ENCODE measurements around the gene MRPL45. TPM values are rescaled to one million over a fixed set of nuclear protein-coding genes. Genes with fewer than 3 reads are reported as not detected.

MRPL45 gene
- total RNA-seq, 1 experiment from 2014 or later = 81.3 TPM

- Histone ChIP-seq H3K36me3 (replicated peaks; ENCODE audit: control insufficient read depth, insufficient read depth, low read length) (no peaks in the 10 kb centered on the region), H3K4me3 (ENCODE audit: insufficient read depth, low read depth, low read length) (no peak overlapping the region), H3K27me3 (ENCODE audit: control insufficient read depth, insufficient read depth, low read length) (no peaks in the 10 kb centered on the region)
- no peak for DNase-seq
Measured at GRCh38 chr17:38332735-38333134, 35.8 kb downstream of the MRPL45 start.

- DNase-seq = peak; percentile 97
- Histone ChIP-seq H3K4me3 (ENCODE audit: insufficient read depth, low read depth, low read length) (no peak overlapping the region), H3K27me3 (ENCODE audit: control insufficient read depth, insufficient read depth, low read length) (no peaks in the 10 kb centered on the region), H3K36me3 (replicated peaks; ENCODE audit: control insufficient read depth, insufficient read depth, low read length) (no peaks in the 10 kb centered on the region)
Measured at GRCh38 chr17:38333635-38334295, 36.8 kb downstream of the MRPL45 start.

- H3K27me3 ChIP-seq (ENCODE audit: control insufficient read depth, insufficient read depth, low read length) = no peaks in the 10 kb centered on the region
- DNase-seq = no peak
- H3K36me3 ChIP-seq (replicated peaks; ENCODE audit: control insufficient read depth, insufficient read depth, low read length) = no peaks in the 10 kb centered on the region
- H3K4me3 ChIP-seq (ENCODE audit: insufficient read depth, low read depth, low read length) = no peak overlapping the region
Measured at GRCh38 chr17:38334480-38335364, 37.8 kb downstream of the MRPL45 start.

- H3K36me3 ChIP-seq (replicated peaks; ENCODE audit: control insufficient read depth, insufficient read depth, low read length) = no peaks in the 10 kb centered on the region
Measured at GRCh38 chr17:38336838-38337237, 39.9 kb downstream of the MRPL45 start.

GRCh38 chr17:38338053-38338452, 41.1 kb downstream of the MRPL45 start:
- no peak for DNase-seq
- H3K27me3 ChIP-seq (ENCODE audit: control insufficient read depth, insufficient read depth, low read length) = no peaks in the 10 kb centered on the region
- H3K4me3 ChIP-seq (ENCODE audit: insufficient read depth, low read depth, low read length) = no peak overlapping the region
- no peaks in the 10 kb centered on the region for H3K36me3 ChIP-seq (replicated peaks; ENCODE audit: control insufficient read depth, insufficient read depth, low read length)

More at GRCh38 chr17:38336838-38337237, 39.9 kb downstream of the MRPL45 start:
- Histone ChIP-seq H3K4me3 (ENCODE audit: insufficient read depth, low read depth, low read length) (no peak overlapping the region), H3K27me3 (ENCODE audit: control insufficient read depth, insufficient read depth, low read length) (no peaks in the 10 kb centered on the region)
- no peak for DNase-seq

GRCh38 chr17:38338535-38338934, 41.6 kb downstream of the MRPL45 start:
- DNase-seq = no peak
- Histone ChIP-seq H3K27me3 (ENCODE audit: control insufficient read depth, insufficient read depth, low read length) (no peaks in the 10 kb centered on the region), H3K36me3 (replicated peaks; ENCODE audit: control insufficient read depth, insufficient read depth, low read length) (no peaks in the 10 kb centered on the region), H3K4me3 (ENCODE audit: insufficient read depth, low read depth, low read length) (no peak overlapping the region)

- Histone ChIP-seq H3K27me3 (ENCODE audit: control insufficient read depth, insufficient read depth, low read length) (no peaks in the 10 kb centered on the region), H3K4me3 (ENCODE audit: insufficient read depth, low read depth, low read length) (no peak overlapping the region), H3K36me3 (replicated peaks; ENCODE audit: control insufficient read depth, insufficient read depth, low read length) (no peaks in the 10 kb centered on the region)
- DNase-seq = no peak
Measured at GRCh38 chr17:38339891-38340290, 42.9 kb downstream of the MRPL45 start.

- H3K36me3 ChIP-seq (replicated peaks; ENCODE audit: control insufficient read depth, insufficient read depth, low read length) = no peaks in the 10 kb centered on the region
- H3K4me3 ChIP-seq (ENCODE audit: insufficient read depth, low read depth, low read length) = no peak overlapping the region
- peak; percentile 74 for DNase-seq
- H3K27me3 ChIP-seq (ENCODE audit: control insufficient read depth, insufficient read depth, low read length) = no peaks in the 10 kb centered on the region
Measured at GRCh38 chr17:38341035-38341721, 44.2 kb downstream of the MRPL45 start.

GRCh38 chr17:38342886-38343607, 46.1 kb downstream of the MRPL45 start:
- DNase-seq = no peak
- Histone ChIP-seq H3K4me3 (ENCODE audit: insufficient read depth, low read depth, low read length) (no peak overlapping the region), H3K36me3 (replicated peaks; ENCODE audit: control insufficient read depth, insufficient read depth, low read length) (no peaks in the 10 kb centered on the region), H3K27me3 (ENCODE audit: control insufficient read depth, insufficient read depth, low read length) (no peaks in the 10 kb centered on the region)

GRCh38 chr17:38343608-38344419, 46.8 kb downstream of the MRPL45 start, which contains the start of gene GPR179:
Gene GPR179, minus strand, starts transcription at chr17:38343956. Its CDS starts 167 bp downstream, at chr17:38343789.
- no peak for DNase-seq
- Histone ChIP-seq H3K36me3 (replicated peaks; ENCODE audit: control insufficient read depth, insufficient read depth, low read length) (no peaks in the 10 kb centered on the region), H3K4me3 (ENCODE audit: insufficient read depth, low read depth, low read length) (no peak within 1 kb of the TSS), H3K27me3 (ENCODE audit: control insufficient read depth, insufficient read depth, low read length) (no peaks in the 10 kb centered on the region)

GRCh38 chr17:38344420-38344745, 47.4 kb downstream of the MRPL45 start:
- Histone ChIP-seq H3K27me3 (ENCODE audit: control insufficient read depth, insufficient read depth, low read length) (no peaks in the 10 kb centered on the region), H3K4me3 (ENCODE audit: insufficient read depth, low read depth, low read length) (no peak overlapping the region)

GRCh38 chr17:38345743-38346142, 48.8 kb downstream of the MRPL45 start:
- no peaks in the 10 kb centered on the region for H3K27me3 ChIP-seq (ENCODE audit: control insufficient read depth, insufficient read depth, low read length)
- no peak overlapping the region for H3K4me3 ChIP-seq (ENCODE audit: insufficient read depth, low read depth, low read length)
- no peak for DNase-seq
- no peaks in the 10 kb centered on the region for H3K36me3 ChIP-seq (replicated peaks; ENCODE audit: control insufficient read depth, insufficient read depth, low read length)

More at GRCh38 chr17:38344420-38344745, 47.4 kb downstream of the MRPL45 start:
- DNase-seq = no peak
- H3K36me3 ChIP-seq (replicated peaks; ENCODE audit: control insufficient read depth, insufficient read depth, low read length) = no peaks in the 10 kb centered on the region

- no peaks in the 10 kb centered on the region for H3K36me3 ChIP-seq (replicated peaks; ENCODE audit: control insufficient read depth, insufficient read depth, low read length)
- peak; percentile 83 for DNase-seq
- H3K27me3 ChIP-seq (ENCODE audit: control insufficient read depth, insufficient read depth, low read length) = peaks cover 3% of the 10 kb centered on the region
- no peak overlapping the region for H3K4me3 ChIP-seq (ENCODE audit: insufficient read depth, low read depth, low read length)
Measured at GRCh38 chr17:38349097-38349730, 52.2 kb downstream of the MRPL45 start.

All from H7 (cell line).